ENCODE results near the gene MRPL24. TPM values are rescaled to one million over a fixed set of nuclear protein-coding genes. Genes with fewer than 3 reads are reported as not detected.

Gene MRPL24
- total and polyA plus RNA-seq, 10 of the 15 experiments (the other 5 are each of a cell fraction or from before 2014, with no cell fraction given): 87.4 to 269 (median 134) TPM

GRCh38 chr1:156750191-156750672 is 9.3 kb upstream of the MRPL24 start:
- peak overlapping the region; percentile 99 for H3K27ac ChIP-seq (ENCODE audit: control insufficient read depth, insufficient read depth)
- 2% methylated on average over 5 of the region's 5 CpGs for WGBS (ENCODE audit: insufficient coverage, insufficient replicate concordance, low lambda C conversion rate, missing lambda C conversion rate)
- ChIA-PET SMC1A (ENCODE audit: uncharacterized antibody, unreplicated experiment) (interaction anchor here (0.6 to 4.5 kb wide), 3 partner anchors 17 to 23 kb away, joined by 3 to 43 read pairs (median 24); partner anchors contain the start of genes ISG20L2, METTL25B and PRCC), CTCF (interaction anchor here (3.6 to 4.5 kb wide), 2 partner anchors 17 to 24 kb away, joined by 22 to 56 read pairs; partner anchors contain the start of genes METTL25B and PRCC), RAD21 (ENCODE audit: unreplicated experiment) (interaction anchor here (1.0 to 4.2 kb wide), 5 partner anchors 9 to 110 kb away, joined by 3 to 34 read pairs (median 5); partner anchors contain the start of genes ISG20L2, METTL25B, MRPL24 and NTRK1), POLR2A (interaction anchor here (3.4 to 4.4 kb wide), 3 partner anchors 9 to 22 kb away, joined by 19 to 45 read pairs (median 28); partner anchors contain the start of genes ISG20L2, METTL25B, MRPL24 and PRCC)
- intact Hi-C loops (cut with micrococcal nuclease; ENCODE audit: unreplicated experiment) (no loop called here), in situ Hi-C loops (cut with MboI) (no loop called here)
- peaks cover 22% of the 10 kb centered on the region for H3K4me1 ChIP-seq (ENCODE audit: control insufficient read depth, insufficient read depth, low read length)
- peak overlapping the region; percentile 99 for H3K4me3 ChIP-seq
- BruUV-seq (replicated peaks): no TSS peak
- peak overlapping the region; percentile 99 for H3K4me2 ChIP-seq (ENCODE audit: control insufficient read depth, insufficient read depth)
- no peaks in the 10 kb centered on the region for H3K27me3 ChIP-seq (replicated peaks in 1 of 2; ENCODE audit: control insufficient read depth in 2 of 2, insufficient read depth in 2 of 2, low read length in 1 of 2)
- H3K9me3 ChIP-seq (replicated peaks; ENCODE audit: control insufficient read depth, insufficient read depth, low read length): no peaks in the 10 kb centered on the region
- DNase-seq (ENCODE audit: low read depth, low spot score) (no peak), FAIRE-seq (no peak), ATAC-seq (peak; percentile 2)
- H3K79me2 ChIP-seq (ENCODE audit: control insufficient read depth, insufficient read depth, low read length): peaks cover 78% of the 10 kb centered on the region
- H3K36me3 ChIP-seq (ENCODE audit: control insufficient read depth in 2 of 2, insufficient read depth in 2 of 2, low read length in 1 of 2): peaks cover 5 to 9% of the 10 kb centered on the region in 2 experiments; a peak in 3 of 4 replicates
- H2AFZ ChIP-seq (ENCODE audit: control insufficient read depth, low read depth, low read length): no peak overlapping the region; the same call in 1 of the 2 replicates
- TF ChIP-seq NR2C1 (IDR thresholded peaks at IDR 0.05): no peak
- TF ChIP-seq HDGF (IDR thresholded peaks at IDR 0.05): no peak
- 0 out of 2 replicates have a peak, but pooled peaks have one; percentile 39 for TF ChIP-seq NKRF (conservative IDR thresholded peaks at IDR 0.05)
- 0 out of 2 replicates have a peak, but pooled peaks have one; percentile 8 for TF ChIP-seq SMAD5 (IDR thresholded peaks at IDR 0.05; ENCODE audit: low read depth)
- no peak for TF ChIP-seq IRF3 (IDR thresholded peaks at IDR 0.05)
- TF ChIP-seq POLR2A (IDR thresholded peaks at IDR 0.05; ENCODE audit: low read depth, low read length): peak; percentile 47
- peak in 1 of 2 experiments; percentile 18; a peak in 1 of 3 replicates for TF ChIP-seq EGR1 (IDR thresholded peaks at IDR 0.05; ENCODE audit: borderline replicate concordance in 1 of 2, low read depth in 2 of 2, low read length in 2 of 2)
- TF ChIP-seq MAX (IDR thresholded peaks at IDR 0.05; ENCODE audit: low read depth, low read length): peak; percentile 75; the same call in 1 of the 2 replicates
- TF ChIP-seq MXI1 (IDR thresholded peaks at IDR 0.05; ENCODE audit: low read depth, low read length): 0 out of 2 replicates have a peak, but pooled peaks have one; percentile 27
- peak; percentile 9; the same call in 1 of the 2 replicates for TF ChIP-seq TCF12 (IDR thresholded peaks at IDR 0.05; ENCODE audit: low read depth, low read length)
- no peak for TF ChIP-seq EED (IDR thresholded peaks at IDR 0.05; ENCODE audit: low read depth)
- 0 out of 2 replicates have a peak, but pooled peaks have one; percentile 64 for TF ChIP-seq CHD1 (IDR thresholded peaks at IDR 0.05; ENCODE audit: low read depth, low read length)
- no peaks in the 10 kb centered on the region for H4K20me1 ChIP-seq (ENCODE audit: control insufficient read depth, insufficient read depth)
- peak overlapping the region; percentile 98 for H3K9ac ChIP-seq (ENCODE audit: control insufficient read depth, insufficient read depth, low read length)
